A673 (cell line): Measurements from ENCODE around the gene RDH13. TPM values are rescaled to one million over a fixed set of nuclear protein-coding genes. Genes with fewer than 3 reads are reported as not detected.

Source experiments
- BruUV-seq: library from RNA; stranded (reverse); fragments of 400-500 nt; replicated peaks from 2 replicates; lab custom pipeline; 2021; lab: Mats Ljungman, UMichigan
- CTCF ChIA-PET: fragments of 300-600 bp; sonication (Branson Sonifier 250); formaldehyde crosslinking; loops from one replicate; lab custom pipeline; 2022; ENCODE audit warnings: antibody characterized with exemption; lab: Charles Lee
- POLR2A ChIA-PET: fragments of 300-600 bp; sonication (Branson Sonifier 250); formaldehyde crosslinking; loops from one replicate; lab custom pipeline; 2022; ENCODE audit warnings: antibody characterized with exemption; ENCODE audit not compliant: low non-redundant PET; lab: Charles Lee
- DNase-seq: peaks from one replicate; pipeline ENCODE4 v3.0.0-alpha.2; 2015; ENCODE audit warnings: low spot score
- H3K27ac ChIP-seq: fragments of 200-600 bp; sonication (generic); 2 replicates; pipeline ENCODE4 v1.5.1; 2016; ENCODE audit warnings: mixed run types, low read depth, mild to moderate bottlenecking, mixed read lengths, antibody characterized with exemption, low read length; ENCODE audit not compliant: poor library complexity, severe bottlenecking
- H3K27me3 ChIP-seq: fragments of 200-600 bp; sonication (generic); replicated peaks from 2 replicates; pipeline ENCODE4 v1.6.1; 2017; ENCODE audit warnings: mixed run types, low read depth, mild to moderate bottlenecking, mixed read lengths, antibody characterized with exemption, low read length; ENCODE audit not compliant: insufficient read depth, poor library complexity
- H3K36me3 ChIP-seq: fragments of 200-600 bp; sonication (generic); 2 replicates; pipeline ENCODE4 v1.6.1; 2016; ENCODE audit warnings: mixed run types, mild to moderate bottlenecking, mixed read lengths, antibody characterized with exemption, low read length; ENCODE audit not compliant: insufficient read depth, poor library complexity, severe bottlenecking
- H3K4me1 ChIP-seq: fragments of 200-600 bp; sonication (generic); 2 replicates; pipeline ENCODE4 v1.6.1; 2017; ENCODE audit warnings: mixed run types, mild to moderate bottlenecking, mixed read lengths, antibody characterized with exemption, low read length; ENCODE audit not compliant: insufficient read depth, poor library complexity, severe bottlenecking
- H3K4me3 ChIP-seq: fragments of 200-600 bp; sonication (generic); 2 replicates; pipeline ENCODE4 v1.5.1; 2016; ENCODE audit warnings: low read depth, mixed run types, mild to moderate bottlenecking, mixed read lengths, low read length; ENCODE audit not compliant: poor library complexity, severe bottlenecking
- H3K9me3 ChIP-seq: fragments of 200-600 bp; sonication (generic); 2 replicates; pipeline ENCODE4 v1.6.1; 2016; ENCODE audit warnings: mixed run types, low read depth, mild to moderate bottlenecking, mixed read lengths, antibody characterized with exemption, low read length; ENCODE audit not compliant: poor library complexity, severe bottlenecking
- EZH2 ChIP-seq: fragments of 200-600 bp; sonication (generic); IDR thresholded peaks from 2 replicates; pipeline ENCODE4 v1.6.1; 2017; ENCODE audit warnings: borderline replicate concordance, low read depth, mild to moderate bottlenecking, mixed read lengths, antibody characterized with exemption, low read length; ENCODE audit not compliant: poor library complexity, severe bottlenecking
- intact Hi-C: fragments of 100-400 bp; cut with micrococcal nuclease; formaldehyde crosslinking; loops from one replicate; pipeline ENCODE4 v1.10.0; 2022; ENCODE audit not compliant: unreplicated experiment
- total RNA-seq: library from RNA; stranded (reverse); gene quantifications from 2 replicates; pipeline ENCODE4 v1.2.3, GENCODE V29; 2021
- TF ChIP-seq, protein P1 (sequence below): fragments of 300-800, 200-600 bp; sonication (generic); conservative IDR thresholded peaks from 2 replicates; pipeline ENCODE4 v1.5.1; 2017; ENCODE audit warnings: low read depth, mild to moderate bottlenecking, antibody characterized with exemption, low read length, moderate library complexity, mixed read lengths

RDH13 gene
- total RNA-seq, 1 experiment from 2014 or later = 19.0 TPM

DNA sequence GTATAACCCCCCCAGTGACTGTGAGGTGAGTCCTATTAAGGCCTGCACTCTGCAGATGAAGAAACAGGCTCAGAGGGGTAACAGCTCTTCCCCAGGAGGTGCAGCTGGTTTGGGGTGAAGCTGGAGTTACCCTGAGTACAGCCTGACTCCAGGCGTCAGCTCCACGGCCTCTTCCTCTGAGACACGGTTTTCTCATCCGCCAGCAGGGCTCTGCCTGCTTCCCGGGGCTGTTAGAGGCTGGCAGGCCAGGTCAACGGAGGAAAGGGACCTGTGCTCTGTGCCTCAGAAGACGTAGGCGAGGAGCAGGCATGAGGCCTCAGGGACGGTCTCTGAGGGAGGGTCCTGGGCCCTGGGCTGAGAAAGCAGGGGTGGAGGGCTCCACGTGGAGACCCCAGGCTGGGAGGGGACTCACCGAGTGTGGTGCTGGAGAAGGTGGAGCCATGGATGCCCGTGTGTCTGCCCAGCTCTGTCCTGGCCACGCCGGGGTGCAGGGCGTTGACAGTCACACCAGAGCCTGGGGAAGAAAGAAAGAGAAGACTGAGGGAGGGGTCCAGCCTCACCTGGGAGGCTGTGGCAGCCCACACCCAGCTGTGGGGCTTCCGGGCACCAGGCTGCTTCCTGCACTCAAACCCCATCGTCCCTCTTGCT, 15.8 kb downstream of the RDH13 start:
- Histone ChIP-seq H3K36me3 (peaks cover 42% of the 10 kb centered on the region), H3K27me3 (no peaks in the 10 kb centered on the region), H3K27ac (no peak overlapping the region), H3K4me1 (no peaks in the 10 kb centered on the region), H3K9me3 (no peaks in the 10 kb centered on the region), H3K4me3 (no peak overlapping the region)
- intact Hi-C loops = no loop called here
- ChIA-PET CTCF (no interaction called here), POLR2A (interaction anchor here (0.6 kb wide), 1 partner anchor 75 kb away, joined by 3 read pairs; no protein-coding TSS in a partner anchor)
- TF ChIP-seq, protein P1, sequence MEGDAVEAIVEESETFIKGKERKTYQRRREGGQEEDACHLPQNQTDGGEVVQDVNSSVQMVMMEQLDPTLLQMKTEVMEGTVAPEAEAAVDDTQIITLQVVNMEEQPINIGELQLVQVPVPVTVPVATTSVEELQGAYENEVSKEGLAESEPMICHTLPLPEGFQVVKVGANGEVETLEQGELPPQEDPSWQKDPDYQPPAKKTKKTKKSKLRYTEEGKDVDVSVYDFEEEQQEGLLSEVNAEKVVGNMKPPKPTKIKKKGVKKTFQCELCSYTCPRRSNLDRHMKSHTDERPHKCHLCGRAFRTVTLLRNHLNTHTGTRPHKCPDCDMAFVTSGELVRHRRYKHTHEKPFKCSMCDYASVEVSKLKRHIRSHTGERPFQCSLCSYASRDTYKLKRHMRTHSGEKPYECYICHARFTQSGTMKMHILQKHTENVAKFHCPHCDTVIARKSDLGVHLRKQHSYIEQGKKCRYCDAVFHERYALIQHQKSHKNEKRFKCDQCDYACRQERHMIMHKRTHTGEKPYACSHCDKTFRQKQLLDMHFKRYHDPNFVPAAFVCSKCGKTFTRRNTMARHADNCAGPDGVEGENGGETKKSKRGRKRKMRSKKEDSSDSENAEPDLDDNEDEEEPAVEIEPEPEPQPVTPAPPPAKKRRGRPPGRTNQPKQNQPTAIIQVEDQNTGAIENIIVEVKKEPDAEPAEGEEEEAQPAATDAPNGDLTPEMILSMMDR = no peak
- TF ChIP-seq EZH2 = no peak
- BruUV-seq = no TSS peak
- DNase-seq = no peak

- H3K36me3 ChIP-seq = peaks cover 36% of the 10 kb centered on the region
- H3K27ac ChIP-seq = no peak overlapping the region
- H3K9me3 ChIP-seq = no peaks in the 10 kb centered on the region
- H3K4me1 ChIP-seq = no peaks in the 10 kb centered on the region
- H3K27me3 ChIP-seq = no peaks in the 10 kb centered on the region
- CTCF ChIA-PET = no interaction called here
- TF ChIP-seq, protein P1 = no peak
- TF ChIP-seq EZH2 = no peak
- POLR2A ChIA-PET = no interaction called here
- DNase-seq = no peak
- intact Hi-C loops = no loop called here
- no peak overlapping the region for H3K4me3 ChIP-seq
- no TSS peak for BruUV-seq
Measured at GRCh38 chr19:55044771-55045716, 17.9 kb downstream of the RDH13 start.

- no peak for TF ChIP-seq EZH2
- TF ChIP-seq, protein P1 = no peak
- no peaks in the 10 kb centered on the region for H3K9me3 ChIP-seq
- ChIA-PET CTCF (no interaction called here), POLR2A (no interaction called here)
- H3K4me1 ChIP-seq = no peaks in the 10 kb centered on the region
- intact Hi-C loops = no loop called here
- peaks cover 36% of the 10 kb centered on the region for H3K36me3 ChIP-seq
- no peak overlapping the region for H3K27ac ChIP-seq
- H3K27me3 ChIP-seq = no peaks in the 10 kb centered on the region
- no peak overlapping the region for H3K4me3 ChIP-seq
- BruUV-seq = no TSS peak
- DNase-seq = no peak
Measured at GRCh38 chr19:55044286-55044685, 18.7 kb downstream of the RDH13 start.
